ENCODE data around the gene LCNL1.

Gene LCNL1

GRCh38 chr9:136947028-136947891, 35.5 kb upstream of the LCNL1 start:
- no peak for DNase-seq (ENCODE audit: low spot score)

GRCh38 chr9:136947955-136948510, 34.8 kb upstream of the LCNL1 start:
- peak; percentile 42 for DNase-seq (ENCODE audit: low spot score)

GRCh38 chr9:136949239-136949816, 33.5 kb upstream of the LCNL1 start:
- DNase-seq (ENCODE audit: low spot score) = no peak

- peak; percentile 97 for DNase-seq (ENCODE audit: low spot score)
These were observed 32.8 kb upstream of the LCNL1 start for GRCh38 chr9:136949817-136950655.

GRCh38 chr9:136950656-136951276, 32.0 kb upstream of the LCNL1 start:
- no peak for DNase-seq (ENCODE audit: low spot score)

- no peak for DNase-seq (ENCODE audit: low spot score)
These were observed 31.1 kb upstream of the LCNL1 start, which contains the start of gene LCN12 for GRCh38 chr9:136951541-136952320. Gene LCN12, plus strand, starts transcription at chr9:136952273. Its CDS starts 55 bp downstream, at chr9:136952328.

GRCh38 chr9:136952321-136952850, 30.4 kb upstream of the LCNL1 start:
- no peak for DNase-seq (ENCODE audit: low spot score)

GRCh38 chr9:136952876-136953770, 29.7 kb upstream of the LCNL1 start:
- DNase-seq (ENCODE audit: low spot score) = no peak

GRCh38 chr9:136953771-136954269, 29.0 kb upstream of the LCNL1 start:
- DNase-seq (ENCODE audit: low spot score) = no peak

- DNase-seq (ENCODE audit: low spot score) = no peak
These were observed 28.3 kb upstream of the LCNL1 start for GRCh38 chr9:136954270-136955083.

GRCh38 chr9:136955202-136955942, 27.4 kb upstream of the LCNL1 start:
- no peak for DNase-seq (ENCODE audit: low spot score)

- no peak for DNase-seq (ENCODE audit: low spot score)
These were observed 26.9 kb upstream of the LCNL1 start for GRCh38 chr9:136955943-136956335.

GRCh38 chr9:136956604-136957003, 26.2 kb upstream of the LCNL1 start:
- no peak for DNase-seq (ENCODE audit: low spot score)

- DNase-seq (ENCODE audit: low spot score) = no peak
These were observed 25.3 kb upstream of the LCNL1 start for GRCh38 chr9:136957461-136957860.

- DNase-seq (ENCODE audit: low spot score) = no peak
These were observed 24.9 kb upstream of the LCNL1 start for GRCh38 chr9:136957901-136958300.

GRCh38 chr9:136958473-136958872, 24.3 kb upstream of the LCNL1 start:
- no peak for DNase-seq (ENCODE audit: low spot score)

- no peak for DNase-seq (ENCODE audit: low spot score)
These were observed 23.6 kb upstream of the LCNL1 start for GRCh38 chr9:136958898-136959850.

Data from NAMALWA (cell line).